ENCODE results near the gene RNF169. TPM values are rescaled to one million over a fixed set of nuclear protein-coding genes. Genes with fewer than 3 reads are reported as not detected.
"Not testable (repeated sequence)": the region's sequence is repeated elsewhere in the genome, so short reads cannot be mapped to it uniquely, and the experiment has no call there.

The RNF169 gene
- total RNA-seq, 1 experiment from 2014 or later, result 9.4 TPM

GRCh38 chr11:74784726-74785125, 36.1 kb downstream of the RNF169 start:
- peaks cover 9% of the 10 kb centered on the region for H3K4me1 ChIP-seq (replicated peaks)
- H3K27ac ChIP-seq, result no peak overlapping the region
- H3K9me3 ChIP-seq (replicated peaks), result no peaks in the 10 kb centered on the region
- no peak overlapping the region for H3K4me3 ChIP-seq
- no peaks in the 10 kb centered on the region for H3K27me3 ChIP-seq (replicated peaks)
- DNase-seq (ENCODE audit: low read depth in 1 of 2, low spot score in 2 of 2), result no peak
- no peaks in the 10 kb centered on the region for H3K36me3 ChIP-seq

- Histone ChIP-seq H3K27ac (no peak overlapping the region), H3K4me1 (replicated peaks) (peaks cover 9% of the 10 kb centered on the region), H3K9me3 (replicated peaks) (no peaks in the 10 kb centered on the region), H3K36me3 (no peaks in the 10 kb centered on the region), H3K4me3 (no peak overlapping the region), H3K27me3 (replicated peaks) (no peaks in the 10 kb centered on the region)
- no peak for DNase-seq (ENCODE audit: low read depth in 1 of 2, low spot score in 2 of 2)
Measured at GRCh38 chr11:74786574-74786973, 37.9 kb downstream of the RNF169 start.

DNA sequence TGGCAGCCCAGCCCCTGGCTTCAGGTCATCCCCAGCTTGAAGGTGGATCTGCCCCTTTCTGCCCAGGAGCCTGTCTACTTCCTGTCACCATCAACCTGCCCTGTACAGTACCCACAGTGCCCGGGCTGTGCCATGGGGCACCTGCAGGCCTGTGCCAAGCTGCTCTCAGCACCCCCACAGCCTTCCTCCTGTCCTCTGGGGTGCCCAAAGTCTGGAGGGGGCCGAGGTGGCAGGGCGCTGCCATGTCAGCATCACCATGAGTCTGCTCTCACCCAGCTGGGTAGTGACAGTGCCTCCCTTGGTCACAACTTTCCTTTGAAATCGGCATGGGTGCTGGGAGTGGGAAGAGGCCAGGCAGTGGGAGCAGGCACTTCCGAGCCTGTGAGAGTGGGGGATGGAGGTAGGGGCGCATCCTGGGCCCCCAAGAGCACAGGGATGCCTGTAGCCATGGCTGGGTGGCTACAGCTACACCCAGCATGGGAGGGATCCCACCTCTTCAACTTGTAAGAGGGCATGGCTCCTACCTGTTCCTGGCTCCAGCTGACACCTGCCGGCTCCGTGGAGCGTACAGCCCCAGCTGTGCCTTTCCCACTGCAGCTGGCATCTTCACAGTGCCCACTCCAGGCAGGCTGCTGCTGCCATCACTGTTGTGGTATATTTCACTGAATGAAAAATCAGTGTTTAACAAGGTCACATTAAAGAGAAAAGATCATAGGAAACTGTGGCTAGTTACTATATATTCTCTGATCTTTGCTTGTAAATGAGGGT, 42.9 kb downstream of the RNF169 start:
- Histone ChIP-seq H3K4me1 (replicated peaks) (no peaks in the 10 kb centered on the region), H3K4me3 (no peak overlapping the region), H3K27me3 (replicated peaks) (no peaks in the 10 kb centered on the region), H3K9me3 (replicated peaks) (no peaks in the 10 kb centered on the region), H3K36me3 (no peaks in the 10 kb centered on the region), H3K27ac (no peak overlapping the region)
- DNase-seq (ENCODE audit: low read depth in 1 of 2, low spot score in 2 of 2), result no peak

DNA sequence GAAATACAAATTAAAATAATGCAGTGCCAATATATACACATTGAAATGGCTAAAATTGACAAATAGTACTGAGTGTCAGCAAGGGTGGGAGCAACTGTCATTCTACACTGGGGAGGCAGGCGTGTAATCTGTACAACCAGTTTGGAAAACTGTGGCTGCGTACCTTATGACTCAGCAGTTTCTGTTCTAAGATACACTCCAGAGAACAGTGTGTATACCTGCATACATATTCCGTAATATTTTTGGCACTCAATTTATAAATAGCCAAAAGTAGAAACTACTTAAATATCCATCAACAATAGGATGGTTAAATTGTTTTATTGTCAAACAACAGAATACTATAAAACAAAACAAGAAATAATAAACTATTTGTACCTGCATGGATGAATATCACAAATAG, 57.6 kb downstream of the RNF169 start:
- Histone ChIP-seq H3K36me3 (no peaks in the 10 kb centered on the region), H3K4me1 (replicated peaks) (no peaks in the 10 kb centered on the region), H3K27me3 (replicated peaks) (no peaks in the 10 kb centered on the region), H3K4me3 (no peak overlapping the region), H3K27ac (no peak overlapping the region), H3K9me3 (replicated peaks) (no peaks in the 10 kb centered on the region)
- no peak for DNase-seq (ENCODE audit: low read depth in 1 of 2, low spot score in 2 of 2)

- DNase-seq (ENCODE audit: low read depth in 1 of 2, low spot score in 2 of 2), result no peak
- Histone ChIP-seq H3K36me3 (peaks cover 8% of the 10 kb centered on the region; the same call in 1 of the 2 replicates), H3K4me3 (no peak overlapping the region), H3K4me1 (replicated peaks) (peaks cover 13% of the 10 kb centered on the region), H3K9me3 (replicated peaks) (no peaks in the 10 kb centered on the region), H3K27ac (no peak overlapping the region), H3K27me3 (replicated peaks) (no peaks in the 10 kb centered on the region)
Measured at GRCh38 chr11:74809801-74810200, 61.2 kb downstream of the RNF169 start.

- Histone ChIP-seq H3K36me3 (peaks cover 14% of the 10 kb centered on the region), H3K4me3 (no peak overlapping the region), H3K27me3 (replicated peaks) (no peaks in the 10 kb centered on the region), H3K9me3 (replicated peaks) (no peaks in the 10 kb centered on the region), H3K4me1 (replicated peaks) (peaks cover 43% of the 10 kb centered on the region), H3K27ac (no peak overlapping the region)
- no peak for DNase-seq (ENCODE audit: low read depth in 1 of 2, low spot score in 2 of 2)
Measured at GRCh38 chr11:74815966-74816365, 67.3 kb downstream of the RNF169 start.

- Histone ChIP-seq H3K4me1 (replicated peaks) (peaks cover 46% of the 10 kb centered on the region), H3K27me3 (replicated peaks) (no peaks in the 10 kb centered on the region), H3K9me3 (replicated peaks) (no peaks in the 10 kb centered on the region), H3K36me3 (peaks cover 14% of the 10 kb centered on the region), H3K27ac (no peak overlapping the region), H3K4me3 (no peak overlapping the region)
- no peak for DNase-seq (ENCODE audit: low read depth in 1 of 2, low spot score in 2 of 2)
Measured at GRCh38 chr11:74816664-74817063, 68.0 kb downstream of the RNF169 start.

DNA sequence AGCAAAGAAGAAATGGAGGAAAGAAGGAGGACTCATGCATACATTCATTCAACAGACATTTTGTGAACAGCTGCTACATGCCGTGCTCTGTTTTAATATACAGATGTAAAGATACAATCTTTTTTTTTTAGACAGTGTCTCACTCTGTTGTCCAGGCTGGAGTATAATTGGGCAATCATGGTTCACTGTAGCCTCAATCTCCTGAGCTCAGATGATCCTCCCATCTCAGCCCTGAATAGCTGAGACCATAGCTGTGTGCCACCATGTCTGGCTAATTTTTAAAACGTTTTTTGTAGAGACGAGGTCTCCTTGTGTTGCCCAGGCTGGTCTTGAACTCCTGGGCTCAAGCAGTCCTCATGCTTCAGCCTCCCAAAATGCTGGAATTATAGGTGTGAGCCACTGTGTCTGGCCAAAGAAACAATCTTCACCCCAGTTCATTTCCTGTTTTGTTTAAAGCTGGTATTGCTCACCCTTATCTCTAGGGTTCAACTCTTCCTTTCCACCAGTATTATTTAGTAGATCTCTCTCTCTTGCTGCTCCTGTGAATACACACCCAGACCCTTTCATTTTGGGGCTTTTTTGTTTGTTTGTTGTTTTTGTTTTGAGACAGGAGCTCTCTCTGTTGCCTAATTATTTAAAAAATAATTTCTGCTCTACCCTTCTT, 69.8 kb downstream of the RNF169 start:
- H3K9me3 ChIP-seq (replicated peaks), result no peaks in the 10 kb centered on the region
- H3K27ac ChIP-seq, result no peak overlapping the region
- no peak for DNase-seq (ENCODE audit: low read depth in 1 of 2, low spot score in 2 of 2)

DNA sequence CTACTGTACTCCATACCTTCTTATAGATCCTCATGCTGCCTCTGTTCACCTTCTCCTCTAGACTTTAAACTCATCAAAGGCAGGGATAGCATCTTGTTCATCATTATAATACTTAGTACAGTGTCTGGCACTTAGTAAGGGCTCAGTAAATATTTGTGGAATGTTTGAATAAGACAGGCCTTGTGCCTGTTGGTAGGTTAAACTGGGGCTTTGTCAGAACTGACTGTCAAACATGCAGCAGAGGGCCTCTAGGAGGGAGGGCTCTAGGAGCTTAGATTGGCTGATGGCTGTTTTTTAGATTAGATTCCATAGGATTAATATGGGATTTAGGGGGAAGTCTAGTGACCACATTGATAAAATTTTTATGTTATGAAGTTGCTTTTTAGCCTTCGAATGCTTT, 70.8 kb downstream of the RNF169 start:
- H3K4me1 ChIP-seq (replicated peaks), result peaks cover 45% of the 10 kb centered on the region
- no peaks in the 10 kb centered on the region for H3K27me3 ChIP-seq (replicated peaks)
- peak in 1 of 2 experiments; percentile 14 for DNase-seq (ENCODE audit: low read depth in 1 of 2, low spot score in 2 of 2)
- H3K9me3 ChIP-seq (replicated peaks), result no peaks in the 10 kb centered on the region
- H3K27ac ChIP-seq, result peak overlapping the region; percentile 20; the same call in 1 of the 2 replicates
- H3K4me3 ChIP-seq, result no peak overlapping the region
- peaks cover 6% of the 10 kb centered on the region; the same call in 1 of the 2 replicates for H3K36me3 ChIP-seq

More for the DNA sequence above, 69.8 kb downstream of the RNF169 start:
- H3K27me3 ChIP-seq (replicated peaks), result no peaks in the 10 kb centered on the region
- peaks cover 6% of the 10 kb centered on the region; the same call in 1 of the 2 replicates for H3K36me3 ChIP-seq
- no peak overlapping the region for H3K4me3 ChIP-seq
- H3K4me1 ChIP-seq (replicated peaks), result peaks cover 45% of the 10 kb centered on the region

- Histone ChIP-seq H3K4me1 (replicated peaks) (peaks cover 45% of the 10 kb centered on the region), H3K9me3 (replicated peaks) (no peaks in the 10 kb centered on the region), H3K36me3 (peaks cover 6% of the 10 kb centered on the region; the same call in 1 of the 2 replicates), H3K27ac (peak overlapping the region; percentile 75), H3K27me3 (replicated peaks) (no peaks in the 10 kb centered on the region), H3K4me3 (no peak overlapping the region)
- DNase-seq (ENCODE audit: low read depth in 1 of 2, low spot score in 2 of 2), result peak; percentile 43 to 46
Measured at GRCh38 chr11:74820763-74821162, 72.1 kb downstream of the RNF169 start.

- Histone ChIP-seq H3K4me1 (replicated peaks) (peaks cover 45% of the 10 kb centered on the region), H3K9me3 (replicated peaks) (no peaks in the 10 kb centered on the region), H3K4me3 (no peak overlapping the region), H3K27ac (peak overlapping the region; percentile 57), H3K27me3 (replicated peaks) (no peaks in the 10 kb centered on the region), H3K36me3 (peaks cover 6% of the 10 kb centered on the region; the same call in 1 of the 2 replicates)
- DNase-seq (ENCODE audit: low read depth in 1 of 2, low spot score in 2 of 2), result peak in 1 of 2 experiments; percentile 46
Measured at GRCh38 chr11:74822170-74822569, 73.5 kb downstream of the RNF169 start.

GRCh38 chr11:74824285-74824982, 75.8 kb downstream of the RNF169 start:
- Histone ChIP-seq H3K9me3 (replicated peaks) (no peaks in the 10 kb centered on the region), H3K4me3 (no peak overlapping the region), H3K36me3 (no peaks in the 10 kb centered on the region; the same call in 1 of the 2 replicates), H3K27ac (no peak overlapping the region), H3K27me3 (replicated peaks) (no peaks in the 10 kb centered on the region), H3K4me1 (replicated peaks) (peaks cover 30% of the 10 kb centered on the region)
- no peak for DNase-seq (ENCODE audit: low read depth in 1 of 2, low spot score in 2 of 2)

DNA sequence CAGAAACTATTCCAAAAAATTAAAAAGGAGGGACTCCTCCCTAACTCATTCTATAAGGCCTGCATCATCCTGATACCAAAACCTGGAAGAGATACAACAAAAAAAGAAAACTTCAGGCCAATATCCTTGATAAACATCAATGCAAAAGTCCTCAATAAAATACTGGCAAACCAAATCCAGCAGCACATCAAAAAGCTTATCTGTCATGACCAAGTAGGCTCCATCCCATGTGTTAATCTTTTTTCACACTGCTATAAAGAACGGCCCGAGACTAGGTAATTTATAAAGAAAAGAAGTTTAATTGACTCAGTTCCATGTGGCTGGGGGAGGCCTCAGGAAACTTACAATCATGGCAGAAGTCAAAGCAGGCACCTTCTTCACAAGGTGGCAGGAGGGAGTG, 76.9 kb downstream of the RNF169 start:
- not testable (repeated sequence) for H3K36me3 ChIP-seq; H3K9me3 ChIP-seq (replicated peaks)
- peaks cover 19% of the 10 kb centered on the region for H3K4me1 ChIP-seq (replicated peaks)

GRCh38 chr11:74826901-74827300, 78.3 kb downstream of the RNF169 start:
- Histone ChIP-seq H3K4me1 (replicated peaks) (peaks cover 8% of the 10 kb centered on the region), H3K27ac (no peak overlapping the region), H3K36me3 (no peaks in the 10 kb centered on the region; the same call in 1 of the 2 replicates), H3K4me3 (no peak overlapping the region), H3K27me3 (replicated peaks) (no peaks in the 10 kb centered on the region), H3K9me3 (replicated peaks) (no peaks in the 10 kb centered on the region)
- no peak for DNase-seq (ENCODE audit: low read depth in 1 of 2, low spot score in 2 of 2)

More for the DNA sequence above, 76.9 kb downstream of the RNF169 start:
- not testable (repeated sequence) for H3K4me3 ChIP-seq; DNase-seq (ENCODE audit: low read depth in 1 of 2, low spot score in 2 of 2); H3K27me3 ChIP-seq (replicated peaks); H3K27ac ChIP-seq
